Left lung (tissue), 10 donors: ENCODE results near the gene FUBP3. TPM values are rescaled to one million over a fixed set of nuclear protein-coding genes. Genes with fewer than 3 reads are reported as not detected.

Experiments used
- ATAC-seq: fragments of 200-7000 bp; cut with Tn5 transposase; one replicate; pipeline ENCODE4 v1.9.1; 2020; ENCODE audit warnings: moderate library complexity
- DNase-seq, 4 donors: peaks; one replicate each; pipeline ENCODE4 v3.0.0-alpha.2; 2013 to 2020
- H3K27ac ChIP-seq, 2 donors: fragments of 200-600 bp; sonication (generic) in 1 of 2; one replicate each; pipeline versions ENCODE4 v1.5.0 to v1.8.0; 2020 to 2021
- H3K27me3 ChIP-seq, 2 donors: fragments of 200-600 bp; sonication (generic) in 1 of 2; one replicate each; pipeline versions ENCODE4 v1.5.0 to v1.8.0; 2020 to 2021
- H3K36me3 ChIP-seq, 2 donors: fragments of 200-600 bp; sonication (generic) in 1 of 2; one replicate each; pipeline versions ENCODE4 v1.5.0 to v1.8.0; 2020 to 2021
- H3K4me1 ChIP-seq, 2 donors: fragments of 200-600 bp; one replicate each; pipeline ENCODE4 v1.8.0; 2021
- H3K4me3 ChIP-seq, 2 donors: fragments of 200-600 bp; sonication (generic) in 1 of 2; one replicate each; pipeline versions ENCODE4 v1.5.0 to v1.8.0; 2020 to 2021; ENCODE audit warnings: mild to moderate bottlenecking in 1 of 2
- H3K9me3 ChIP-seq, 2 donors: fragments of 200-600 bp; sonication (generic) in 1 of 2; one replicate each; pipeline versions ENCODE4 v1.5.0 to v1.8.0; 2020 to 2021
- CTCF ChIP-seq, 2 donors: fragments of 200-600 bp; sonication (generic) in 1 of 2; IDR thresholded peaks; one replicate each; pipeline versions ENCODE4 v1.5.0 to v1.8.0; 2021; ENCODE audit warnings: antibody characterized with exemption in 2 of 2
- intact Hi-C, 2 donors: fragments of 100-400 bp; cut with DNase I; formaldehyde crosslinking; loops; one replicate each; pipeline versions ENCODE4 v1.11.2 to v1.14.2; 2022
- polyA plus RNA-seq, 6 donors: library from polyadenylated mRNA; unstranded; fragments of 120-200 nt; gene quantifications; one replicate each; pipeline ENCODE4 v1.2.1, GENCODE V29; 2013; ENCODE audit not compliant: insufficient read length in 6 of 6
- total RNA-seq, 2 donors: library from RNA; stranded (reverse); fragmentation: NEBNext Ultra II Directional; extraction: Animal tissue kit (Norgen Biotek cat#: 25700); gene quantifications; one replicate each; pipeline ENCODE4 v1.2.1, GENCODE V29; 2021
- donor health status: DM: no; HTN: yes; CAD: no.
- donor health status: DM: no; HTN: no; CAD: no.

FUBP3 gene
- total and polyA plus RNA-seq, 8 donors, result 33.1 to 70.0 (median 58.9) TPM

GRCh38 chr9:130677252-130677651 is 97.9 kb downstream of the FUBP3 start:
- H3K36me3 ChIP-seq, result no peaks in the 10 kb centered on the region
- peaks cover 6 to 7% of the 10 kb centered on the region in 2 donors for H3K4me1 ChIP-seq
- no peaks in the 10 kb centered on the region for H3K9me3 ChIP-seq
- DNase-seq, result no peak
- H3K27me3 ChIP-seq, result peaks cover 8 to 43% of the 10 kb centered on the region in 2 donors
- no peak for TF ChIP-seq CTCF (IDR thresholded peaks at IDR 0.05)
- intact Hi-C loops, result no loop called here
- no peak overlapping the region for H3K27ac ChIP-seq
- no peak overlapping the region for H3K4me3 ChIP-seq
- ATAC-seq, result no peak

- Histone ChIP-seq H3K27ac (no peak overlapping the region), H3K27me3 (peaks cover 8 to 44% of the 10 kb centered on the region in 2 donors), H3K4me1 (peaks cover 8 to 10% of the 10 kb centered on the region in 2 donors), H3K36me3 (no peaks in the 10 kb centered on the region), H3K9me3 (no peaks in the 10 kb centered on the region), H3K4me3 (peak overlapping the region; percentile 41 to 56)
- intact Hi-C loops, result loop anchor here in 1 of 2 donors (10.0 kb wide), 1 partner anchor 216 kb away; no protein-coding TSS in a partner anchor
- ATAC-seq (peak; percentile 78), DNase-seq (peak in 3 of 4 donors; percentile 67 to 95 (median 80))
- TF ChIP-seq CTCF (IDR thresholded peaks at IDR 0.05), result no peak
Measured at GRCh38 chr9:130680836-130681768, 101.7 kb downstream of the FUBP3 start.

- H3K36me3 ChIP-seq, result no peaks in the 10 kb centered on the region
- peak overlapping the region; percentile 29 to 56 for H3K4me3 ChIP-seq
- peaks cover 8 to 10% of the 10 kb centered on the region in 2 donors for H3K4me1 ChIP-seq
- peaks cover 8 to 44% of the 10 kb centered on the region in 2 donors for H3K27me3 ChIP-seq
- no peaks in the 10 kb centered on the region for H3K9me3 ChIP-seq
- ATAC-seq (peak; percentile 12), DNase-seq (no peak)
- H3K27ac ChIP-seq, result no peak overlapping the region
- intact Hi-C loops, result loop anchor here (2.0 to 10.0 kb wide), 2 partner anchors 217 to 221 kb away; no protein-coding TSS in a partner anchor
- no peak for TF ChIP-seq CTCF (IDR thresholded peaks at IDR 0.05)
Measured at GRCh38 chr9:130681769-130682420, 102.5 kb downstream of the FUBP3 start.

- ATAC-seq (peak; percentile 91), DNase-seq (peak; percentile 52 to 96 (median 78))
- H3K9me3 ChIP-seq, result no peaks in the 10 kb centered on the region
- H3K4me3 ChIP-seq, result peak overlapping the region; percentile 29 to 56
- TF ChIP-seq CTCF (IDR thresholded peaks at IDR 0.05), result peak; percentile 77 to 79
- H3K27me3 ChIP-seq, result peaks cover 8 to 44% of the 10 kb centered on the region in 2 donors
- H3K36me3 ChIP-seq, result no peaks in the 10 kb centered on the region
- no peak overlapping the region for H3K27ac ChIP-seq
- peaks cover 8 to 10% of the 10 kb centered on the region in 2 donors for H3K4me1 ChIP-seq
- intact Hi-C loops, result loop anchor here (2.0 to 10.0 kb wide), 2 partner anchors 218 to 222 kb away; no protein-coding TSS in a partner anchor
Measured at GRCh38 chr9:130682421-130683121, 103.2 kb downstream of the FUBP3 start.
